Adipocyte (in vitro differentiated cells): ENCODE results near the gene VWA2.
A peak's percentile ranks its signal among the peaks of the same experiment; 100 is the strongest.

Experiments
- DNase-seq: peaks from one replicate; pipeline ENCODE4 v3.0.0-alpha.2; 2015; ENCODE audit warnings: low read depth
- H3K27me3 ChIP-seq: replicated peaks from 2 replicates; pipeline ENCODE4 v1.7.0; 2013; ENCODE audit warnings: mild to moderate bottlenecking, low read length, moderate library complexity; ENCODE audit not compliant: control insufficient read depth, insufficient read depth
- H3K36me3 ChIP-seq: 2 replicates; pipeline ENCODE4 v1.7.0; 2013; ENCODE audit warnings: low read length, mild to moderate bottlenecking, moderate library complexity; ENCODE audit not compliant: control insufficient read depth, insufficient read depth, severe bottlenecking
- H3K4me1 ChIP-seq: 2 replicates; pipeline ENCODE4 v1.7.0; 2013; ENCODE audit warnings: mild to moderate bottlenecking, low read length, moderate library complexity; ENCODE audit not compliant: control insufficient read depth, insufficient read depth
- H3K4me3 ChIP-seq: 2 replicates; pipeline ENCODE4 v1.7.0; 2013; ENCODE audit warnings: mild to moderate bottlenecking, low read length, moderate library complexity
- H3K9ac ChIP-seq: 2 replicates; pipeline ENCODE4 v1.7.0; 2013; ENCODE audit warnings: mild to moderate bottlenecking, low read length, moderate library complexity
- H3K9me3 ChIP-seq: 2 replicates; pipeline ENCODE4 v1.7.0; 2013; ENCODE audit warnings: mild to moderate bottlenecking, low read length, moderate library complexity; ENCODE audit not compliant: control insufficient read depth

Gene VWA2

GRCh38 chr10:114246679-114247305, 7.7 kb downstream of the VWA2 start:
- no peak for DNase-seq
- H3K27me3 ChIP-seq, result peaks cover 54% of the 10 kb centered on the region
- no peak overlapping the region for H3K4me3 ChIP-seq
- H3K9ac ChIP-seq, result no peak overlapping the region
- H3K36me3 ChIP-seq, result no peaks in the 10 kb centered on the region
- H3K9me3 ChIP-seq, result no peaks in the 10 kb centered on the region
- H3K4me1 ChIP-seq, result no peaks in the 10 kb centered on the region

DNA sequence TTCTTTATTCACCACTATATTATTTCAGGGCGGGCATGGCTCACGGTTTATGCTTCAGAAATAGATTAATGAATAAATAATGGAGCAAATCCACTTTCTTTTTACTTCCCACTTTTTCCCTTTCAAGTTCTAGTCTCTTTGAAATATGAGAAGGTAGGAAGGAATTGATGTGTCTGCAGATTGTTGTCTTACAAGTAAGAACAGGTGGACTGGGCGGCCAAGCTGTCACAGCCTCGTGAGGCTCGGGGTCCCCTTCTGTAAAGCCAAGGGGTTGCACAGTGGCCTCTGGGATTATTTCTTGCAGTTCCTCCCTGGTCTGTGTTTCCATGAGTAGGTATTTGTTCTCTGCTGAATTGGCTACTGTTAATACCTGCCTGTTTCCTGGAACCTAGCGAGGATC, 11.2 kb downstream of the VWA2 start:
- Histone ChIP-seq H3K27me3 (peaks cover 24% of the 10 kb centered on the region), H3K9ac (no peak overlapping the region), H3K4me3 (no peak overlapping the region), H3K9me3 (no peaks in the 10 kb centered on the region), H3K36me3 (no peaks in the 10 kb centered on the region), H3K4me1 (no peaks in the 10 kb centered on the region)
- no peak for DNase-seq

GRCh38 chr10:114250716-114251115, 11.7 kb downstream of the VWA2 start:
- no peaks in the 10 kb centered on the region for H3K9me3 ChIP-seq
- no peak overlapping the region for H3K4me3 ChIP-seq
- no peak for DNase-seq
- H3K4me1 ChIP-seq, result no peaks in the 10 kb centered on the region
- H3K9ac ChIP-seq, result no peak overlapping the region
- no peaks in the 10 kb centered on the region for H3K36me3 ChIP-seq
- H3K27me3 ChIP-seq, result peaks cover 23% of the 10 kb centered on the region

- DNase-seq, result no peak
- Histone ChIP-seq H3K9ac (no peak overlapping the region), H3K4me3 (no peak overlapping the region)
Observed at GRCh38 chr10:114252092-114252491, 13.0 kb downstream of the VWA2 start.

GRCh38 chr10:114252883-114253282, 13.8 kb downstream of the VWA2 start:
- H3K4me3 ChIP-seq, result no peak overlapping the region
- DNase-seq, result no peak
- H3K9ac ChIP-seq, result no peak overlapping the region
- H3K36me3 ChIP-seq, result no peaks in the 10 kb centered on the region
- H3K27me3 ChIP-seq, result peaks cover 23% of the 10 kb centered on the region
- peaks cover 2% of the 10 kb centered on the region for H3K4me1 ChIP-seq
- H3K9me3 ChIP-seq, result no peaks in the 10 kb centered on the region

More at GRCh38 chr10:114252092-114252491, 13.0 kb downstream of the VWA2 start:
- H3K36me3 ChIP-seq, result no peaks in the 10 kb centered on the region
- H3K9me3 ChIP-seq, result no peaks in the 10 kb centered on the region
- no peaks in the 10 kb centered on the region for H3K4me1 ChIP-seq
- H3K27me3 ChIP-seq, result peaks cover 23% of the 10 kb centered on the region

- no peaks in the 10 kb centered on the region for H3K36me3 ChIP-seq
- peaks cover 19% of the 10 kb centered on the region for H3K4me1 ChIP-seq
- no peak overlapping the region for H3K4me3 ChIP-seq
- peaks cover 16% of the 10 kb centered on the region for H3K27me3 ChIP-seq
- no peak overlapping the region for H3K9ac ChIP-seq
- DNase-seq, result no peak
- H3K9me3 ChIP-seq, result no peaks in the 10 kb centered on the region
Observed at GRCh38 chr10:114255227-114255626, 16.2 kb downstream of the VWA2 start.

DNA sequence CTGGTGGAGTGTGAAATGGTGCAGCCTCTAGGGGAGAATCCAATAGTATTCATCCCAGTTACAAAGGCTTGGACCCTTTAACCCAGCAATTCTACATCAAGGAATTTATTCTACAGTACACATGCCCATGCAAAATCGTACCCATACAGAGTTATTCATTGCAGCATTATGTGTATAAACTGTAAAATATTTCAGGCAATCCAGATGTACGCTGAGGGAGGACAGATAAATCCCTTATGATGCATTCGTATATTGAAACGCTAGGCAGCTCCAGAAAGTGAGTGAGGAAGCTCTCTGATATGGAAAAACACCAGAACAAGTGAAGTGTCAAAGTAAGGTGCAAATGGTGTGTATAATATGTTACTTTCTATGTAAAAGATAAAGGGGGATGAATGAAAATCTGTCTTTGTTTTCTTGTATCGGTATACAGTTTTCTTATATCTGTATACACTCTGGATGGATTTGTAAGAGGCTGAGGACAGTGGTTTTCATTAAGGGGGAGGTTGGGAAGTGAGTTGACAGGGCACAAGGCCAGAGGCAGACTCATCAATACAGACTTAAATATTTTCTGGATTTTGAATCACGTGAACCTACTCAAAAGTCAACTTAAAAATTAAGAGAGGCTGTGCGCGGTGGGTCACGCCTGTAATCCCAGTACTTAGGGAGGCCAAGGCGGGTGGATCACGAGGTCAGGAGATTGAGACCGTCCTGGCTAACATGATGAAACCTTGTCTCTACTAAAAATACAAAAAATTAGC, 17.1 kb downstream of the VWA2 start:
- peaks cover 7% of the 10 kb centered on the region for H3K27me3 ChIP-seq
- no peaks in the 10 kb centered on the region for H3K9me3 ChIP-seq
- DNase-seq, result no peak

GRCh38 chr10:114256822-114257221, 17.8 kb downstream of the VWA2 start:
- no peak for DNase-seq
- Histone ChIP-seq H3K9ac (no peak overlapping the region), H3K4me1 (peaks cover 32% of the 10 kb centered on the region), H3K27me3 (peaks cover 4% of the 10 kb centered on the region), H3K9me3 (no peaks in the 10 kb centered on the region), H3K36me3 (no peaks in the 10 kb centered on the region), H3K4me3 (no peak overlapping the region)

More for the DNA sequence above, 17.1 kb downstream of the VWA2 start:
- peaks cover 28% of the 10 kb centered on the region for H3K4me1 ChIP-seq
- no peak overlapping the region for H3K9ac ChIP-seq
- H3K36me3 ChIP-seq, result no peaks in the 10 kb centered on the region
- no peak overlapping the region for H3K4me3 ChIP-seq

- no peak overlapping the region for H3K9ac ChIP-seq
- no peak overlapping the region for H3K4me3 ChIP-seq
- no peaks in the 10 kb centered on the region for H3K9me3 ChIP-seq
- peaks cover 4% of the 10 kb centered on the region for H3K27me3 ChIP-seq
- DNase-seq, result no peak
- peaks cover 32% of the 10 kb centered on the region for H3K4me1 ChIP-seq
- no peaks in the 10 kb centered on the region for H3K36me3 ChIP-seq
Observed at GRCh38 chr10:114257498-114257897, 18.4 kb downstream of the VWA2 start.

DNA sequence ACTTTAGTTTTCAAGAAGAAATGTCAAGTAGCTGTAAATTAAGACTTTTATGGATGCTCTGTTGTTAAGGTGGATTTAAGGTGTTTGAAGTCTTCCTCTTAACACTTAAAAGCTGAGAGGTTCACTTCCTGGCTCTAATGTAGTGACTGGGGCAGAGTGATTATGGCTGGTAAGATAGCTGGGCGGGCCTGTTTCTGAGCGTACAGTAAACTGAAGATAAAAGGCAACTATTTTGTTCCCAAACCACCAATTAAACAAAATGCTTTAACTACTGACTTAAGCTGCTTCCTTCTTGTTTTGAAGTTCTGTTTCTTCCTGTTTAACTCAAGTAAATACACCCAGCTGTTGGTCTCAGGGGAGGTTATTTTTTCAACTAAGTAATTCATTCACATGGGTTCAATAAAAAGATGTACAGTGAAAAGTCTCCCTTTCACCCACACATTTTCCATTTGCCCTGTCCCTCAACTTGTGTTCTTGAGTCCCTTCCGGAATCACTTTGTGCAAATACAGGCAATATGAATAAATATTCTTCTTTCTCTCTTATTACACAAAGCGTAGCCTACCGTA, 19.3 kb downstream of the VWA2 start:
- no peak for DNase-seq
- no peak overlapping the region for H3K9ac ChIP-seq

DNA sequence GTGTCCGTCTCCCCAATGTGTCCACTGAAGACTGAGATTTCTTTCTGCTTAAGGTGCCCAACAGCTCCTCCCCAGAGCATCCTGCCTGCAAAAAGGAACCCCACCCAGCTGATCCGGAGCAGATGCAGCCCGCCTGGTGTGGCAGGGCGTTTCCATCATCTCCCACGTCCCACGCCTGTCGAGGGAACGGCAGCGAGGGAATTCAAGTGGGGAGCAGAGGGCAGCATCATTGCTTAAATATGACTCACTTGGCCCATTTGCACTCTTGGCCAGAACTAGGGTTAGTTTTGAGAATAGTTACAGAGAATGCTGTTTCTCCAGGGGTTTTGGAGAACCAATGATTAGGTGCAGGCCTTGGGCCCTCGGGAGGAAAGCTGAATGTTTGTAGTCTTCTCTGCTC, 20.8 kb downstream of the VWA2 start:
- peak overlapping the region; percentile 42 for H3K4me3 ChIP-seq
- no peaks in the 10 kb centered on the region for H3K36me3 ChIP-seq
- H3K4me1 ChIP-seq, result peaks cover 32% of the 10 kb centered on the region
- H3K9ac ChIP-seq, result peak overlapping the region; percentile 48
- DNase-seq, result peak; percentile 42
- no peaks in the 10 kb centered on the region for H3K9me3 ChIP-seq
- H3K27me3 ChIP-seq, result no peaks in the 10 kb centered on the region

More for the DNA sequence above, 19.3 kb downstream of the VWA2 start:
- H3K4me1 ChIP-seq, result peaks cover 32% of the 10 kb centered on the region
- no peaks in the 10 kb centered on the region for H3K9me3 ChIP-seq
- no peaks in the 10 kb centered on the region for H3K36me3 ChIP-seq
- no peak overlapping the region for H3K4me3 ChIP-seq
- H3K27me3 ChIP-seq, result peaks cover 3% of the 10 kb centered on the region
